SH-SY5Y (cell line): ENCODE measurements around the gene ANKRD26.

Source experiments
- GATA2 ChIP-seq: IDR thresholded peaks from 2 replicates; pipeline ENCODE4 v1.6.1; 2011; ENCODE audit warnings: mild to moderate bottlenecking, low read depth, low read length
- GATA3 ChIP-seq: IDR thresholded peaks from 2 replicates; pipeline ENCODE4 v1.6.1; 2011; ENCODE audit warnings: low read depth, mild to moderate bottlenecking, low read length, moderate library complexity

DNA sequence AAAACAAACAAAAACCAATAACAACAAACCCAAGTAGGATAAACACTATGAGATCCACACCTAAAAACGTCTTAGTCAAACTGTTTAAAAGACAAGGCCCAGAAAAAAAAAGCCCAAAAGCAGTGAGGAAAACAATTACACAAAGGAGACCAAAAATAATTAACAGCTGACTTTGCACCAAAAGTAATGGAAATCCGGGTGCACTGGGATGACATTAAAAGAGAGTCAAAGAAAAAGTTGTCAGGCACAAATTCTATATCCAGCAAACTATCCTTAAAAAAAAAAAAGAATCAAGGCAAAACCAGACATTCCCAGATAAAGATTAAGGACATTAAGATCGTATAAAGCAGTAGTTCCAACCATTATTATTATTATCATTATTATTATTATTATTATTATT lies 7.9 kb upstream of the ANKRD26 start:
- TF ChIP-seq GATA3 (no peak), GATA2 (no peak)
